Peyer's patch (tissue), 4 donors: ENCODE results near the gene COL27A1.

Experiments
- POLR2A ChIP-seq, 2 donors: fragments of 450-650 bp; IDR thresholded peaks; one replicate each; pipeline ENCODE4 v1.5.1; 2017; ENCODE audit warnings: antibody characterized with exemption in 2 of 2, mild to moderate bottlenecking in 2 of 2, moderate library complexity in 2 of 2
- TF ChIP-seq, protein P1 (sequence below), 6 experiments: fragments of 450-650 bp in 4 of 6; fragments of 200-600 bp in 2 of 6; sonication (generic) in 1 of 6; IDR thresholded peaks; one replicate each; pipeline ENCODE4 v1.5.1; 2017 to 2019; ENCODE audit warnings: antibody characterized with exemption in 6 of 6, mild to moderate bottlenecking in 3 of 6, moderate library complexity in 1 of 6

DNA sequence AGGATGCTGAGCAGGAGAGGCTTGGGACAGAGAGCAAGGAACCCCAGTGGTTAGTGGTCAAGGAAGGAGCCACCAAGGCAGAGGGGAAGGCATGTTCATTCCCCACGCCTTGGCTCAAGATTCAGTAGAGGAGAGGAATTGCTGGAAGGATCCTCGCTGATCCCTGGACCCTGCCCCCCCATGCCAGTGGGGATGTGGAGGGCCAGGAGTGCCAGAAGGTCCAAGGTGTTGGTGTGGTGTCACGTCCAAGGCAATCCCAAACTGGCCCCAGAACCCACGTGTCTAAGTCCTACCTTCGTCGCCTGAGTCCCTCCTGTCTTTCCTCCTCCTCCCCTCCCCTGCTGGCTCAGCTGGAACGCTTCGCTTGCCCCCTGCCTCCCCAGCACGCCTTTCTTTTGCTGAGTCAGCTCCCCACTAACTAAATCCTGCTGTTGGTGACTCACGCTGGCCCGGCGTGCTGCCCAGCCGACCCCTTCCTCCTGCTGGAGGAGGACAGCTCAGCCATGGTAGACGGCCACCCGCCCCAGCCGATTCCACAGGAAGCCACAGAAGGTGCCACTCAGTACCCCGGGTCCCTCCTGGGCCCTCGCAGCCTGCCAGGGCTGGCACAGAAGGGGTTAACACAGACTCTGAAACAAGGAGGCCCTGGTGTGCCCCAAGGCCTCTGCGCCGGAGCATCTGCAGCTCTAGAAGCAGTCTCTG lies 130.0 kb downstream of the COL27A1 start:
- TF ChIP-seq, protein P1, sequence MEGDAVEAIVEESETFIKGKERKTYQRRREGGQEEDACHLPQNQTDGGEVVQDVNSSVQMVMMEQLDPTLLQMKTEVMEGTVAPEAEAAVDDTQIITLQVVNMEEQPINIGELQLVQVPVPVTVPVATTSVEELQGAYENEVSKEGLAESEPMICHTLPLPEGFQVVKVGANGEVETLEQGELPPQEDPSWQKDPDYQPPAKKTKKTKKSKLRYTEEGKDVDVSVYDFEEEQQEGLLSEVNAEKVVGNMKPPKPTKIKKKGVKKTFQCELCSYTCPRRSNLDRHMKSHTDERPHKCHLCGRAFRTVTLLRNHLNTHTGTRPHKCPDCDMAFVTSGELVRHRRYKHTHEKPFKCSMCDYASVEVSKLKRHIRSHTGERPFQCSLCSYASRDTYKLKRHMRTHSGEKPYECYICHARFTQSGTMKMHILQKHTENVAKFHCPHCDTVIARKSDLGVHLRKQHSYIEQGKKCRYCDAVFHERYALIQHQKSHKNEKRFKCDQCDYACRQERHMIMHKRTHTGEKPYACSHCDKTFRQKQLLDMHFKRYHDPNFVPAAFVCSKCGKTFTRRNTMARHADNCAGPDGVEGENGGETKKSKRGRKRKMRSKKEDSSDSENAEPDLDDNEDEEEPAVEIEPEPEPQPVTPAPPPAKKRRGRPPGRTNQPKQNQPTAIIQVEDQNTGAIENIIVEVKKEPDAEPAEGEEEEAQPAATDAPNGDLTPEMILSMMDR (IDR thresholded peaks at IDR 0.05), result no peak
- no peak for TF ChIP-seq POLR2A (IDR thresholded peaks at IDR 0.05)
